Stimulated activated CD4-positive, alpha-beta T cell treated with anti-CD3 and anti-CD28 coated beads, Interleukin-12 subunit alpha, Interleukin-12 subunit beta, amount 100 ng/mL, for 48 hours (primary cell): ENCODE results near the gene SMPDL3A.
"Not testable (repeated sequence)": the region's sequence is repeated elsewhere in the genome, so short reads cannot be mapped to it uniquely, and the experiment has no call there.

Experiments used
- DNase-seq, 3 donors: peaks; one replicate each; pipeline ENCODE4 v3.0.0-alpha.2; 2020; ENCODE audit warnings: low read depth in 2 of 3, low spot score in 1 of 3

SMPDL3A gene, protein sequence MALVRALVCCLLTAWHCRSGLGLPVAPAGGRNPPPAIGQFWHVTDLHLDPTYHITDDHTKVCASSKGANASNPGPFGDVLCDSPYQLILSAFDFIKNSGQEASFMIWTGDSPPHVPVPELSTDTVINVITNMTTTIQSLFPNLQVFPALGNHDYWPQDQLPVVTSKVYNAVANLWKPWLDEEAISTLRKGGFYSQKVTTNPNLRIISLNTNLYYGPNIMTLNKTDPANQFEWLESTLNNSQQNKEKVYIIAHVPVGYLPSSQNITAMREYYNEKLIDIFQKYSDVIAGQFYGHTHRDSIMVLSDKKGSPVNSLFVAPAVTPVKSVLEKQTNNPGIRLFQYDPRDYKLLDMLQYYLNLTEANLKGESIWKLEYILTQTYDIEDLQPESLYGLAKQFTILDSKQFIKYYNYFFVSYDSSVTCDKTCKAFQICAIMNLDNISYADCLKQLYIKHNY

DNA sequence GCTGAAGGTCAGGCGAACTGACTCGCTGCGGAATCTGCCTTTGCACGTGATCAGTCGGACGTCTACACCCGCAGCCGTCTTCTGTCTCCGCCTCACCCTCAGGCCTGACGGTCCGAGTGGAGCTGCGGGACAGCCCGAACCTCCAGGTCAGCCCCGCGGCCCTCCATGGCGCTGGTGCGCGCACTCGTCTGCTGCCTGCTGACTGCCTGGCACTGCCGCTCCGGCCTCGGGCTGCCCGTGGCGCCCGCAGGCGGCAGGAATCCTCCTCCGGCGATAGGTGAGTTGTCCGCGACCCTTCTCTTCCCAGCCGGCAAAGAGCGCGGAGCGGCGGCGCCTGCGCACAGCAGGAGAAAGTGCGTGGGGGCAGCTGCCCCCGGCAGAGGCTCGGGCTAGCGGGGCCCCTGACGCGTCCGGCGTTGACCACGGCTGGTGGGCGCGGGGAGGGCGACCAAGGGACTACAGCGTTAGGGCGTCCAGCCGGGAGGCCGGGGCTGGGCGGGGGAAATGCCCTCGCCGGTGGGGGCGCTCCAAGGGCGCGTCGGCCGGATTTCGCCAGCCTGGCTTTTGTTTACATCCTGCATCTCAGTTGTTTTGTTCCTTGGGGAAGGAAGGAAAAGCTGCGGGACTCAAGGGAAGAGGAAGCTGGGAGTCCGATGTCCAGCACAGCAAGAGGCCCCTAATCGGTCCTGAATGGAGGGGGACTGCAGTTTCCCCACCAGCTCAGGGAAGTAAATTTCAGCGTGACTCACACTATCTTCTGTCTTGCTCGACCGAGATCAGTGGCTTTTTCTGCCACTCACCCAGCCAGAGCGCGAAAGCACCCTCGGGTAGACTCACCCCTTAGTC lies at the start of gene SMPDL3A:
Gene SMPDL3A (plus strand): TSS at position 77 of the 846 bp plus-strand sequence. CDS start 89 bp downstream, at position 166.
- peak in 2 of 3 donors; percentile 4 to 14 for DNase-seq

DNA sequence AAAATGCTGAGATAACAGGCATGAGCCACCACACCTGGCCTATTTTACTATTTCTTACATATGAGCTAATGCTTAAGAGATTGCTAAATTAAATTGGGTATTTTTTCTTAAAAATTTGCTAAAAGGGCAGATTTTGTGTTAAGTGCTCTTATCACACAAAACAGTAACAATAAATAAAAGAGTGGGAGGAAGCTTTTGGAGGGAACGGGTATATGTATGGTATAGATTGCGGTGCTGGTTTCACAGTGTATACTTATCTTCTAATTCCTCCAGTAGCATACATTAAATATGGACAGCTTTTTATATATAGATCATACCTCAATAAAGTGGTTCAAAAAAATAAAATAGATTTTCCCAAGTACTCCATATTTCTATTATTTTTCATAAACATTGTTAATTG lies 49.0 kb upstream of the SMPDL3A start:
- DNase-seq = no peak

DNA sequence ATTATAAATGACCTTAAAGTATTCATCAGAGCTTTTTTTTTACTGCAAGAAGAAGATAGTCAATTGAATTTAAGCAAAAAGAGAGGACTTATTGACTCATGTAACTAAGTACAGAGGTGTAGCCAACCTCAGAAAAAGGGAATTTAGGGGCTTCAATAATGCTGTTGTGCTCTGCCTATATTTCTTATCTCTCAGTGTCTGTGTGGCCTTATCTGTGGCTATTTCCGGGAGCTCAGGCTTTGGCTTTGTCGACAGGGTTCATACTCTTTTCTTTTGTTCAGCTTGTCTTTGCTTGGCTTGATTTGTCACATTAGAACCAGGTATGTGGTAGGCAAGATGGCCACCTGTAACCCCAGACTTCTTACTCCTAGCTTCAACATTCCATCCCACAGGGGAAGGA lies 48.1 kb upstream of the SMPDL3A start:
- no peak for DNase-seq

DNA sequence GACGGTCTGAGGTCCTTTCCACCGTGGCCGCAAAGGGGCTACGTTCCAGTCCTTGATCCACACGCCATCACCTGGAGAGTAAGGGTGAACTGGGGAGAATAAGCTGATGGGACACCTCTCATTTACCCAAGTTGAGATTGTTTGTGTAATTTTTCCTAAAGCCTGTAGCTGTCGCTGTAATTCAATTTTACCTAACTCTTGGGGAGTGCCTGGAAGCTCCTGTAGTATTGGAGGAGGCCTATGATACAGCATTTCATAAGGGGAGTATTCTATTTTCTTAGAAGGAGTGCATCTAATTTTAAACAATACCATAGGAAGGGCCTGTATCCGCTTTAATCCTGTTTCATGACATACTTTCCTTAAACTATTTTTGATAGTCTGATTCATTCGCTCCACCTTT lies 44.8 kb upstream of the SMPDL3A start:
- DNase-seq = not testable (repeated sequence)

DNA sequence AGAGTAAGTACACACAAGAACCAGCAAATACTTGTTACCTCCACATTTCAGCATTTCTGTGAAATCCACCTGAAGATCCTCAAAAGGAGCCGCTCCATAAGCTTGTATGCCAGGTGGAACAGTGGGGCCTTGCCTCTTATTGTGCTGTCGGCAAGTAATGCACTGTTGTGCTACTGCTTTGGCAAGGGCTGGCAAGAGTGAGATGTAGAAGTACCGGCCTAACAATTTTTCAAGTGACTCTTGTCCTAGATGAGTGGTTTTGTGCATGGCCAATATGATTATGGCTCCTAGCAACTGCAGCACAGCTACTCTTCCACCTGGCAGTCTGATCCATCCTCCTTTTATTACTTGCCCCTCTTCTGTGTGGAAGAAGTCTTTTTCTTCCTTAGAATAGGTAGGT lies 44.2 kb upstream of the SMPDL3A start:
- DNase-seq = not testable (repeated sequence)

DNA sequence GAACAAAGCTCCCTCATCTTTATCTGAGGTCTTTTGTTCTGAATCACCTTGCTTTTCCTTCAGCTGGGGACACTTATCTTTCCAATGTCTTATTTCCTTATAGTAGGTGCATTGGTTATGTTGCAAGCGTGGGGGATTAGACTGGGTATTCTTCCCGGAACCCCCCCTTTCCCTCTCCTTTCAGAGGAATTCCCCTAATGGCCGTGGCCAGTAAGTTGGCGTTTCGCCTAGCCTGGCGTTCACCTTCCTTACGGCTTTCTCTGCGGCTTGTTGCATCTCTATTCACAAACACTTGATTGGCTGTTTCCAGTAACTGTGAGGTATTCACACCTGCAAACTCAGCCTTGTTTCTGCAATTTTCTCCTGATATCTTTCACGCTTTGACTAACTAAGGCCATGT lies 42.4 kb upstream of the SMPDL3A start:
- DNase-seq = no peak

DNA sequence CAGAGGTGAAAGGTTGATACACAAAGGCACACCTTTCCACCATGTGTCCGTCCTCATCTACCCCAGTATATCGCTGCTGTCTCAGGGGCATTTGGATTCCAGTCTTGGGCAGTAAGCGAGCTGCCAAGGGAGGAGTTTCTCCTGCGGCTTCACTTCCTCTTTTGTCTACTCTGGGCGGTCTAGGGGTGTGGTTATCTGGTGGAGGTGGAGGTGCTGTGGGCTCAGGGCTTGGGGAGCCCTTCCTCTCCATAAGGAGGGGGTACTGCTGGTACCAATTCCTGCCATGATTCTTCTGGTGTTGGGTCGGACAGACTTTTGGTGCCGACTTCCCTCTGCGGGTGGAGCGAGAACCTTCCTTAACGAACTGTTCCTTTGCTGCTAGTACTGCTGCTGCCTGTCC lies 41.5 kb upstream of the SMPDL3A start:
- DNase-seq = no peak

DNA sequence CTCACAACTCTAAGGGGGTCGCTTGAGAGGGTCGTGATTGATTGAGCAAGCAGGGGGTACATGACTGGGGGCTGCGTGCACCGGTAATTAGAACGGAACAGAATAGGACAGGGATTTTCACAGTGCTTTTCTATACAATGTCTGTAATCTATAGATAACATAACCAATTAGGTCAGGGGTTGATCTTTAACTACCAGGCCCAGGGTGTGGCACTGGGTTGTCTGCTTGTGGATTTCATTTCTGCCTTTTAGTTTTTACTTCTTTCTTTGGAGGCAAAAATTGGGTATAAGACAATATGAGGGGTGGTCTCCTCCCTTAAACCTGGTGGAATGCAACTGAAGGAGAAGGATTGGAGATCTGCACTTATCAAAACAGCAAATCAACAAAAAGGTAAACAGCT lies 40.1 kb upstream of the SMPDL3A start:
- DNase-seq = not testable (repeated sequence)

DNA sequence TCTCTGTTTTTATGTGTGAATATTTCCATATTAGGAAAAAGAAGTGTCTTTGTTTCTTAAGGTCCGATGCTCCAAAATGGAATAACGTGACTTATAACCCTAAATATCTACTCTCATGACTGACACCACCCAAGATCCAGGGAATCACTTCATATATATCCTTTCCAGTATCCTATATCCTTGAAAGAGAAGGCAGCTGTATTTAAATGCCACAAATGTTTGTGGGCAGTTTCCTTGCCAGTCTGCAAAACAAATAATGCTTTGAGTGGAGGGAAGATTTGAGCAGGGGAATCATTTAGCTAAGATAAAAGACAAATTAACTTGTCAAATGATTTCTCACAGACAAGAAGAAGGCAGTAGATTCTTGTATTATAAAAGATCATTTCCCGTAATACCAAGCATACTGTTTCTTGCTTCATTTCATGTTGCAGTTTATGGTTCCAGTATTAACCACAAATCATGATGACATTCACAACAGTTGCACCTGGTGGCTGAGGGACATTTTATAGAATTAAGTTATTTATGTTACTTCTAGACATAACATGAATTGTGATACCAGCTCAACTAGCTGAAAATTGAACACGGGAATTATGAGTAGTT lies 39.5 kb upstream of the SMPDL3A start:
- no peak for DNase-seq

DNA sequence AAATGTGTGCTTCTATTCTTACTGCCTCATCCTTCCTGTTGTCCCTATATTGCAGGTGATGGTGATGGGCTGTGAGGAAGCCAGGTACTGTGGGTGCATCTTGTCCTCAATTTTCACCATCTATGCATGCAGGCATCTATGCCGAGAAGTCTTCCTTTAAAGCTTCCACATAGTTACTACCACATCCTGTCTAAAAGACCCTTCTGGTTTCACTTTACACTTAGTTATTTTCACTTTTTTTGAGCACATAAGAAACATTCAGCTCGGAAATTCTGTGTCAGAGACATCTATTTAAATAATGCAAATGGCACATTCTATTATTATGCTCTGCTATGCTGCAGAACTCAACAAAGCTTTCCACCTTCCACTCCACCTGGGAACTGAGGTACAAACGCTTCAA lies 37.7 kb upstream of the SMPDL3A start:
- DNase-seq = no peak

DNA sequence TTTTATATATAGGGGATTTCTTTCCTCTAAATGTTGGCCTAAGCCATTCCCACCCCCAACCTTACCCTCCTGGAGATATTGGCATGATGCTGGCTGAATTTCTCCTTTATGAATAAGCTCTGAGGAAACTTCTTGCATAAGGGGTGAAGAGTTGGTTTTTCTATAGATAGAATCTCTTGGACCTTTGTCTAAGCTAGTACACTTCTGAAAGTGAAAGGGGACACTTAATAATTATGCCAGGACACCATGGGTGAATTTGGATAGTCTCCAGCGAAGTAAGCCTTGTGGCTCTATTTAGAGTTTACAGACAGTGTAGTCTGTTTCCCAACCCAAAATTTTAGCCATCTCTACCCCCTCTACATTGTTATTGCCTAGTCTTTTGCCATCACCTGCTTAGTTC lies 36.6 kb upstream of the SMPDL3A start:
- DNase-seq = no peak

DNA sequence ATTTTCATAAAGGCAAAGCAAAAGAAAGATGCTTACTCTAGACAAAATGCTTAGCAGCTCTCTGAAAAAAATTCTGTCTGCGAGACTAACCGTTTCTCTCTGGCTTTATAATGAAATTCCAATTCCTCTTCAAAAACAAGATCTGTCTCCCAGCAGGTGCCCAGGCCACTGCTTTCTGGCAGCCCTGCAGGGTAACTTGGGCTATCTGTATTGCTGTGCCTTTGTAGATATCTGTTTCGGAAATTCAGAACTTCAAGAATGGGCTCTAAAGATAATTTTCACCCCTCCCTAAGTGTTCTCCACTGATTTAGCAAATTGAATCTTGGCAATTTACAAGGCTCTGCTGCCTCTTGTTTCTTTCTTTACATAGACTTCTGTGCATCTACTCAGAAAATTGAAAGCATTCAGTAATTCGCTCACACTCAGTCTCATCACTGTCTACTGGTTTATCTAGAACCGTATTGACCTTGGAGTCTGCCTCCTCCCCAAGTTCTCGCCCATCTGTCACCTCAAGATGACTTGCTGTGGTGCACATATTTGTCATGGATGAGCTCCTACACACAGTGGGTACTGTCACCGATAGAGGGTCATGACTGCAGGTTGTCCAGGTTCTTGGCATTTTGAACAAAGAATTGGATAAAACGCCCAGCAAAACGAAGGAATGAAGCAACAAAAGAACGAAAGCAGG lies 35.9 kb upstream of the SMPDL3A start:
- no peak for DNase-seq

DNA sequence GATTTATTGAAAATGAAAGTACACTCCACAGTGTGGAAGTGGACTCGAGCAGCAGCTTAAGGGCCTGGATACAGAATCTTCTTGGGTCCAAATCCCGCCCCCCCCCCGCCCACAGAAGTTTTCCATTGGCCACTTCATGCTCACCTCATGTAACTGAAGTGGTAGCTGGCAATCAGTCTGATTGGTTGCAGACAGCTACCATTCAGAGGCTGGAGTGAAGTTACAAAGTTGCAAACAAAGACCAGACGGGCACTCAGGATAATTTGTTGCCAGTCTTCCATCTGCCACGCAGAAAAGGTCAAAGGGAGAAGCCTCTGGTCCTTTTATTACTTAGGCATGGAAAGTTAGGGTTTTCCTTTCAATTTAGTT lies 35.4 kb upstream of the SMPDL3A start:
- no peak for DNase-seq

DNA sequence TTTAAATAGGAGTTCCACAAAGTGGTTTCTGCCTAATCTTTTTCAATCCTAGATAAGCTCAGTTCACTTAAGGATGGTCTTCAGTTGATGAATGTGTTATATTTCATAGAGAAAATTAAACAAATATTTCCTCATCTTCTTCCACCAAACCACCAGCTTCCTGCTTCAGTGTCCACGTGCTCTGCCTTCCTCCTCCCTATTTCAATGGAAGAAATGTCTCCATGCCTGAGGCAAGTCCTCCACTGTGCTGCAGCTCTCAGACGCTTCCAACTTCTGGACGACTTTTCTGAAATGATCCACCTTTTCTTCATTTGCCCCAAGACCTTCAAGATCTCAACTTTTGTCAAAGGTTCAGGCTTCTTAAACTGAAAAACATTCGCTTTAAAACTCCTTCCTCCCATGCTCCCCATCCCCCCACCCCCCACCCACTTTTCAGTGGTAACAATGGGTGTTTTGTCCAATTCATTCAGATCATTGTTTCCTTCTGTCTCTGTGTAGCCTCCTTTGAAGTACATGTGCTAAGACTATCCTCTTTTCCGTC lies 34.8 kb upstream of the SMPDL3A start:
- no peak for DNase-seq

DNA sequence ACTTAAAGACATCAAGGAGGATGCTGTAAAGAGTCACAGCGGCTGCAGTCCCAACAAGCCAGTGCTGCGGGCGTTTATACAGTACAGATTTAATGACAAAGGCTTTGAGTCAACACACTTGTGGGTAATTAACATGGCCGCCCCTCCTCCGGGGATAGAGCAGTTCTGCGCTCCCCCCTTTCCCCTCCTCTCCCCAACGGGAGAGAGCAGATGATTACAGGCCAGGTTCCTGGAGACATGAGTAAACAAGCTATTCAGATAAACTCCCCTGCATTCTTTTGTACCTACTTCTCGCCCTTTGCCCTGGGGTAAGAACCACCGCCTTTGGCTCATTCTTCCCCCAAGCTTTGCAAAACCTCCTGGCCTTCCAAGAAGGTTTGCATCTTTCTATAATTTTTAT lies 33.2 kb upstream of the SMPDL3A start:
- no peak for DNase-seq

DNA sequence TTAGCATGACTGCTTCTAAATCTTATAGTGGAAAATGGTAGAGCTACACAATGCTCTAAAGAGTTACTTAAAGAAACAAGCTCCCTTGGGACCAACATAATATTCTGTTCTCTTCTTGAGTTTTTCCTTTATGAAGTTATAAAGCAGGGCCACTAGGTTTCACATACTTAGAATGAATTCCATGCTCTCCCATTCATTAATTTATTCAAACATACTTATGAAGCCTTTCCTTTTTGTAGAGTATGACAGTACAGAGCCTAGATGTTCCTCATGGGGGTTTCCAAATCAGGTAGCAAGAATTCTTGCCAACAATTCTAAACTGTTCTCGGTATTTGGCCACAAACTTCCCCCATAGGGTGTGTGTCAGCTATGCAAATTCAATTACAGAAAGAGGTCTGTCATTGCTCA lies 30.1 kb upstream of the SMPDL3A start:
- no peak for DNase-seq

DNA sequence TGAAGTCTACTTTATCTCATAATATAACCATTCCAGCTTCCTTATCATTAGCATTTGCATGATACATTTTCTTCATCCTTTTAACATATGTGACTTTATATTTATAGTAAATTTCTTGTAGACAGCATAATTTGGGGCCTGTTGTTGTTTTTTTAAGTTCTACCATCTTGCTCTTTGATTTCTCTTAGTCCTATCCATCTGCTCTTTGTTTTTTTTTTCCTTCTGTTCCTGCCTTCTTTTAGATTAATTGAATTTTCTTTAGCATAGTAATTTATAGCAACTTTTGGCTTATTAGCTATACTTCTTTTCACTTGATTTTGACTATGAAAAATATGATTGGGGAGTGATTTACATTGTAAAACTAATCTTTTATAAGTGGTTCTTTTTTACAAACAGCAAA lies 28.7 kb upstream of the SMPDL3A start:
- DNase-seq = no peak

DNA sequence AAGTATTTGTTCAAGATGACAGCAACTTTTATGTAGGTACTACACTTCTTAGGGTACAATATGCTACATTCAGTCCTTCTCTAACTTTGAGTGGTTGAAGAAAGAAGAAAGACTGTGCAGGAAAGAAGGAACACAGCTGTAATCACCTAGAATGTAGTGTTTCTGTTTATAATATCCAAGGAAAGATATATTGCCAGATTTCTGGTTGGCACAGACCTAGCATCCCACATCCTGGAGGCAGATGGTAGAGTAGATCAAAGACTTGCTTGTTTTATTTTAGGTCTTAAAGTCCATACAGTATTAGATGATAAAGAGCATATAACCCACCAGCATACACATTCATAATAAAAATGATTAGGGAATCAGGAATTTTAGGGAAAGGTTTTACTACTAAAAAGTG lies 22.8 kb upstream of the SMPDL3A start:
- no peak for DNase-seq

DNA sequence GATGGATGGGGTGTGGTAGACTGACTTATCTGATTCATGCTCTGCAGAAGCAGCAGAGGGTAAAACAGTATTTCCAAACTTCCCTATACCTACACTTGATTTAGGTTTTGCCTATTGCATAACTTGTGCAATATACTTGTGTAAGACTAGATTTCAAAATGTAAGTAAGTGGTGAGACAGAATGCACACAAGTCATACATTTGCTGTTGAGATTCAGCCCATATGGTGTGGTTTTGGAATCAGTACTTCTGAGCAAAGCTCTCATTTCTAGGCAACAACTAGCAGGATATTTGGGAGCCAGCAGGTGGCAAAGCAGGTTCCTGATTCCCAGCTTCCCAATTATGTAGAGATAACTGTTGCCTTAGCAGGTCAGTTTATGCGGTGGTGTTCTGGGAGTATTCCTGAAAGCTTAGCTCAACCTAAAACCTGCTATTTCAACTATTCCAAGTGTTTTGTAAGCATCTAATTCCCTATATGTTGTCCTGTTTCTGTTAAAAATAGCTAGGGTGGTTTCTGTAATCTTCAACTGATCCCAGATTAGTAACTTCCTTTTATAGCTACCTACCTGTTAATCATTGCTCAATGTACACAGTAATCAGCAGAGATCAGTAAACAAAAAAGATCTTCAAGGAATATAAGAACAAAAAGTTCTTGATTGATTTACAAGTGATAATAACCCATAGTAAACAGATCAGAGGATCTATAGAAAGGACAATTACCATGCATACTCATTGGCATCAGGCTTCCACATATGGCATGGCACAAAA lies 18.0 kb upstream of the SMPDL3A start:
- no peak for DNase-seq

DNA sequence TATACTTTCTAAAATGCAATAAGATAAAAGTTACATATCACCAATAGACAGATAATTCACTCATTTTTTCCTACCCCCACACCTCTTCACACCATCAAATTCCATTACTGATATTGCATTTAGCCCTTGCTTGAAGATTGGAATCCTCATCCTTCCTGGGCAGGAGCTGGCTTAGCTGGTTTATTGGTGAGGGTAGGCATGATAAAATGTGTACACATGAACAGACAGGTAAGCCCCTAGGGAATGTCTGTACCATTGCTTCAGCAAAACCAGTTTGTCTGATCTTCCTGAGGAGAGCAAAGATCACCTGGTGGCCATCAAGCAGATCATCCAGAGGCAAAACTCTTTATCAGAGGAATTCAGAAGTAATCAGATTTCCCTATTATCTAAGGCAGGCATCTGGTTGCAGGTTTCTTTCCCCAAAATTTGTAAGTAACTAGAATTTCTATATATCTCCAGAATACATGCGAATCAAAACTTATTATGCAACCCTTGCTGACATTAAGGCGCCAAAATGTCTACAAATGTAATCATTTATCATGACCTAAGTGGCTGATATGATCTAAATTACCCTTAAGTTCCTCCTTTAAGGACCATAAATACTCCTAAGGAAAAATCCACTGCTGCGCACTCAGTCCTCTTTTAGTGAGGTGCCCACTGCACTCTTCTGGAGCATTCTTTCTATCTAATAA lies 16.2 kb upstream of the SMPDL3A start:
- DNase-seq = no peak
